22Rv1 (cell line): Measurements from ENCODE around the gene PLEKHA4.
"Not testable (repeated sequence)": the region's sequence is repeated elsewhere in the genome, so short reads cannot be mapped to it uniquely, and the experiment has no call there.

ENCODE experiments used
- H3K27ac ChIP-seq: fragments of 450-650 bp; 2 replicates; pipeline ENCODE4 v1.5.1; 2017
- ZFX ChIP-seq: fragments of 450-650 bp; IDR thresholded peaks from 2 replicates; pipeline ENCODE4 v1.6.1; 2017; ENCODE audit warnings: antibody characterized with exemption, borderline replicate concordance
- TF ChIP-seq, protein P1 (sequence below): fragments of 450-650 bp; IDR thresholded peaks from 2 replicates; pipeline ENCODE4 v1.5.1; 2017; ENCODE audit warnings: mild to moderate bottlenecking

PLEKHA4 gene

DNA sequence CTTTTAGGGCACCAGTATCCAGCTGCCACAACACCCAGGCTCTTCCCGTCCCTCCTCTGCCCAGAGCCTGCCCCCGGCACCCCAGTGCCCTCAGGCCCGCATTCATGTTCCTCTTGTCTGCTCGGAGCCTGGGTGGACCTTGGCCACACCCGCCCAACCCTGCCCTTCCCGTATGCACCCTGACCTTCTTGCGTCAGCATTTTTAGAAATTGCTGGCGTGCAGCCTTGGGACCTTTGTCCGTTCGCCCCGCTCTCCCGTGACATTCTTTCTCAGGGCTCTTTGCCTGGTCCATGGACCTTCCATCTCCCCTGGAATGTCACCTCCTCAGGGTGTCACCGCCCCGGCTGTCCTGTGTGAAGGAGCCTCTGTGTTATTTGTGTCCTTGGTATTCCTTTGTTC lies 39.3 kb upstream of the PLEKHA4 start:
- H3K27ac ChIP-seq: no peak overlapping the region
- TF ChIP-seq, protein P1, sequence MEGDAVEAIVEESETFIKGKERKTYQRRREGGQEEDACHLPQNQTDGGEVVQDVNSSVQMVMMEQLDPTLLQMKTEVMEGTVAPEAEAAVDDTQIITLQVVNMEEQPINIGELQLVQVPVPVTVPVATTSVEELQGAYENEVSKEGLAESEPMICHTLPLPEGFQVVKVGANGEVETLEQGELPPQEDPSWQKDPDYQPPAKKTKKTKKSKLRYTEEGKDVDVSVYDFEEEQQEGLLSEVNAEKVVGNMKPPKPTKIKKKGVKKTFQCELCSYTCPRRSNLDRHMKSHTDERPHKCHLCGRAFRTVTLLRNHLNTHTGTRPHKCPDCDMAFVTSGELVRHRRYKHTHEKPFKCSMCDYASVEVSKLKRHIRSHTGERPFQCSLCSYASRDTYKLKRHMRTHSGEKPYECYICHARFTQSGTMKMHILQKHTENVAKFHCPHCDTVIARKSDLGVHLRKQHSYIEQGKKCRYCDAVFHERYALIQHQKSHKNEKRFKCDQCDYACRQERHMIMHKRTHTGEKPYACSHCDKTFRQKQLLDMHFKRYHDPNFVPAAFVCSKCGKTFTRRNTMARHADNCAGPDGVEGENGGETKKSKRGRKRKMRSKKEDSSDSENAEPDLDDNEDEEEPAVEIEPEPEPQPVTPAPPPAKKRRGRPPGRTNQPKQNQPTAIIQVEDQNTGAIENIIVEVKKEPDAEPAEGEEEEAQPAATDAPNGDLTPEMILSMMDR: no peak
- no peak for TF ChIP-seq ZFX

DNA sequence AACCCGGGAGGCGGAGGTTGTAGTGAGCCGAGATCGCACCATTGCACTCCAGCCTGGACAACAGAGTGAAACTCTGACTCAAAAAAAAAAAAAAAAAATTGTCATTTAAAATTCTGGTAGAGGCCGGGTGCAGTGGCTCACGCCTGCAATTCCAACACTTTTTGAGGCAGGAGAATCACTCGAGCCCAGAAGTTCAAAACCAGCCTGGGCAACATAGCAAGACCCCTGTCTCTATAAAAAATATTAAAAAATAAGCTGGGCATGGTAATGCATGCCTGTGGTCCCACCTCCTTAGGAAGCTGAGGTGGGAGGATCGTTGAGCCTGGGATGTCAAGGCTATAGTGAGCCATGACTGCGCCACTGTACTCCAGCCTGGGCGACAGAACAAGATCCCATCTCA lies 37.9 kb upstream of the PLEKHA4 start:
- TF ChIP-seq ZFX: no peak
- TF ChIP-seq, protein P1: no peak

DNA sequence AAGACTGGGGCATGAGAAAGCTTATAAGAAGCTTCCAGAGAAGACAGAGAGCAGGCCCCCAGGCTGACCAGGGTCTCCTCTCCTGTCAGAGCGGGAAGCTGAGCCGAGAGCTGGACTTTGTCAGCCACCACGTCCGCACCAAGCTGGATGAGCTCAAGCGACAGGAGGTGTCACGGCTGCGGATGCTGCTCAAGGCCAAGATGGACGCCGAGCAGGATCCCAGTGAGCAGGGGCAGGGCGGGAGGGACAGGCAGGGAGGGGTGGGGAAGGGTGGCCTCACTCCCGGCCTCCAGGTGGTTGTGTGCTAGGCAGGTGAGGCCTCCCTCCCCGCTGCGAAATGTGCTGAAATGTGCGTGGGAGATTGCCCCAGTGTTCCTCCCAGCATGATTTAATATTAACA lies 37.2 kb upstream of the PLEKHA4 start:
- no peak overlapping the region for H3K27ac ChIP-seq
- TF ChIP-seq ZFX: no peak
- TF ChIP-seq, protein P1: no peak

More for the DNA sequence above, 37.9 kb upstream of the PLEKHA4 start:
- no peak overlapping the region for H3K27ac ChIP-seq

DNA sequence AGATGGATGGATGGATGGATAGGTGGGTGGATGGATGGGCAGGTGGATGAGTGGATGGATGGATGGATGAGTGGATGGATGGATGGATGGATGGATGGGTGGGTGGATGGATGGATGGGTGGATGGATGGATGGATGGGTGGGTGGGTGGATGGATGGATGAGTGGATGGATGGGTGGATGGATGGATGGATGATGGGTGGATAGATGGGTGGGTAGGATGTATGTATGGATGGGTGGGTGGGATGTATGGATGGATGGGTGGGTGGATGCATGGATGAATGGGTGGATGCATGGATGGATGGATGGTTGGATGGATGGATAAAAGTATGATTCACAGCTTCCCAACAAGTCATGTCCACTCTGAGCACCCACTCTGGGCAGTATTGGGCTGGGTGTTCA lies 35.4 kb upstream of the PLEKHA4 start:
- not testable (repeated sequence) for H3K27ac ChIP-seq

DNA sequence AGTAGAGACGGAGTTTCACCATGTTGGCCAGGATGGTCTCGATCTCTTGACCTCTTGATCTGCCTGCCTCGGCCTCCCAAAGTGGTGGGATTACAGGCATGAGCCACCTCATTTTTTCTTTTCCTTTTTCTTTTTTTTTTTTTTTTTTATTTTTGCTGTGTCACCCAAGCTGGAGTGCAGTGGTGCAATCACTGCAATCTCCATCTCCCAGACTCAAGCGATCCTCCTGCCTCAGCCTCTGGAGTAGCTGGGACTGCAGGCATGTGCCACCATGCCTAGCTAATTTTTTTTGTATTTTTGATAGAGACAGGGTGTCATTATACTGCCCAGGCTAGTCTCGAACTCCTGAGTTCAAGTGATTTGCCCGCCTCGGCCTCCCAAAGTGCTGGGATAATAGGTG lies 33.9 kb upstream of the PLEKHA4 start:
- not testable (repeated sequence) for H3K27ac ChIP-seq

DNA sequence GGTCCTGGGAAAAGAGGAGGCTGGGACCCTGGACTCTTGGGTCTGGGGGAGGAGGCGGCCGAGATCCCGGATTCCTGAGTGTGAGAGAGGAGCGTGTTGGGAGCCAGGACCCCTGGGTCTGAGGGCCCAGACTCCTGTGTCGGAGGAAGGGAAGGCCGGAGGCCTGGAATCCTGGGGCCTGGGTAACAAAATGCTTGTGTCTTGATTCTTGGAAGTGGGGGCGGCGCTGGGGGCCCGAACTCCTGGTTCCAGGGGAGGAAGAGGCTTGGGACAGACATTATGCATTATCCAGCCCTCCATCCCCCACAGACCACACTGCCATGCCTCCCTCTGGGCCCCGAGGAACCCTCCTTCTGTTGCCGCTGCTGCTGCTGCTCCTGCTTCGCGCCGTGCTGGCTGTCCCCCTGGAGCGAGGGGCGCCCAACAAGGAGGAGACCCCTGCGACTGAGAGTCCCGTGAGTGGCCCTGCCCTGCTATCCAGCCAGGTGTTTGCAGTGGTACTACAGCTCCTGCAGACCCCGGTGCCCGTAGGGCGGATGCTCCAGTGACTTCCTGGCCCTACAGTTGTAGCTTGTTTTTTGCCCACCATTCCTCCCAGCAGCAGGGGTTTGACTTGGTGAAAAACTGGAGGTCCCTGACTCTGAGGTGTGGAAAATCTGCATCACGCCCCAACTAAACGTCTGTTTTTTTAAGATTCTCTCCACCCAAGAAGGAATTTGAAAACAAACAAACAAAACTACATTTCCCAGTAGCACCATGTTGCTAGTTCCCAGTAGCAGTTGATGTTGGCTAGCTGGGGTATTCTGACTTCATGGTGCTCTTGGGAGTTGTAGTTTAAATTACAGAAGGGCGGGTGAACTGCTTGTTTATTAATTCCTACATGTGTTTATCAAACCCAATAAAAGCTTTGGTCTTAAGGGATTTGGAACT lies 32.3 kb upstream of the PLEKHA4 start:
- TF ChIP-seq, protein P1: 0 out of 2 replicates have a peak, but pooled peaks have one; percentile 1
- no peak for TF ChIP-seq ZFX
- H3K27ac ChIP-seq: peak overlapping the region; percentile 98

DNA sequence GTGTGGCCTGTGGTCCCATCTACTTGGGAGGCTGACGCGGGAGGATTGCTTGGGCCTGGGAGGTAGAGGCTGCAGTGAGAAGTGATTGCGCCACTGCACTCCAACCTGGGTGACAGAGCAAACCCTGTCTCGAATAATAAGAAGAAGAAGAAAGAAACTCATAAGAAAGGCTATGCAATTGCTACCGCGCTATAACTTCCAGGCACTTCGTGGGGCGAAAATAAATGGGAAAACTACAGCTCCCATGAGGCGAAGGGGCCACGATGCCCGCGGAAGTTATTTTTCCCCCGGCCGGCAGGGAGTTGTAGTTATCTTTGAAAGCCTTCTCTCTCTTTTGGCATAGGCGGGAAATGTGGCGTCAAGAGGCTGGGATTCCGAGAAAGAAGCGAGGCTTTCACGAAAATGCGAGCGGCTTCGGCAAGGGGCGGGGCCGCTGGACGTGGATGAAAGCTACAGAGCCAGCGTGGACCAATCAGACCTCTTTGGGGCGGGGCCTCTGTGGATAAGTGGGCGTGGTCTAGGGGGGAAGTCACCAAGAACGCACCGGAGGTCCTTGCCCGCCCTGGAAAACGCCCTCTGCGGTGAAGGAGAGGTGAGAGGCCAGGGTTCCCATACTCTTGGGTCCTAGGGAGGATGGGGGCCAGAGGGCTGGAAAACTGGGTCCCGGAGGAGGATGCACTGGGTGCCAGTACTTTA lies 31.5 kb upstream of the PLEKHA4 start, which contains the start of gene NUCB1:
Gene NUCB1, plus strand, starts transcription at position 532 of the 696 bp plus-strand sequence. CDS start 485 bp downstream, outside the sequence.
- TF ChIP-seq ZFX: no peak
- TF ChIP-seq, protein P1: peak; percentile 22; the same call in 1 of the 2 replicates
- H3K27ac ChIP-seq: peak within 1 kb of the TSS; percentile 98

DNA sequence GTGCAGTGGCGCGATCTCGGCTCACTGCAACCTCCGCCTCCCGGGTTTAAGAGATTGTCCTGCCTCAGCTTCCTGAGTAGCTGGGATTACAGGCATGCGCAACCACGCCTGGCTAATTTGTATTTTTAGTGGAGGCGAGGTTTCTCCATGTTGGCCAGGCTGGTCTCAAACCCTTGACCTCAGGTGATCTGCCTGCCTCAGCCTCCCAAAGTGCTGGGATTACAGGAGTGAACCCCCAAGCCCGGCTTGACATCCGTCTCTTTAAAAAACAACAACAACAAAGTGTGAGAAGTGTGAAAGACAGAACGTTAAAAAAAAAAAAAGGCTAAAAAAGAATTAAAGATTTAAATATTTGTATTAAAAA lies 31.0 kb upstream of the PLEKHA4 start:
- peak overlapping the region; percentile 98 for H3K27ac ChIP-seq
